ENCODE data around the gene GOLGA8T.
"Not testable (repeated sequence)": the region's sequence is repeated elsewhere in the genome, so short reads cannot be mapped to it uniquely, and the experiment has no call there.

The GOLGA8T gene

GRCh38 chr15:30134751-30135150, at the start of gene GOLGA8T:
Gene GOLGA8T (plus strand): TSS chr15:30135051. CDS start chr15:30135149, 98 bp downstream.
- not testable (repeated sequence) for DNase-seq (ENCODE audit: low spot score)

DNA sequence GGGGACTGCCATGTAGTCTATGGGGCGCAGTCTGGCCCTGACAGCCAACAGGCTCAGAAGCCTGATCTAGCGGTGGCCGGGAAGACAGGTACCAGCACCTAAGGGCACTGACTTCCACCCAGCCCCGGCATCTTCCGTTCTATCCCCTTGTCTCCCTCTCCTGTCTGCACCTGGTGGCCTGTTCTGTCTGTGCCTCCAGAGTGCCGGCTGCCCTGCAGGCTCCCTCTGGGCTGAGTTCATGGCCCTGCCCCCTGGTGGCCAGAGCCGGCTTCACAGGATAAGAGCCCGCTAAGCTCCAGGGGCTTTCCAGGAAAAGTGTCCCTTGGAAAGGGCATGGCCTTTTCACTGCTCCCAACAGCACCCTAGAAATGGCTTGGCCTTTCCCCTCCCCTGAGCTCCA, 37.0 kb upstream of the GOLGA8T start:
- DNase-seq (ENCODE audit: low spot score), result not testable (repeated sequence)

GRCh38 chr15:30102890-30103289, 32.0 kb upstream of the GOLGA8T start:
- not testable (repeated sequence) for DNase-seq (ENCODE audit: low spot score)

- not testable (repeated sequence) for DNase-seq (ENCODE audit: low spot score)
Observed at GRCh38 chr15:30103941-30104507, 30.8 kb upstream of the GOLGA8T start.

DNA sequence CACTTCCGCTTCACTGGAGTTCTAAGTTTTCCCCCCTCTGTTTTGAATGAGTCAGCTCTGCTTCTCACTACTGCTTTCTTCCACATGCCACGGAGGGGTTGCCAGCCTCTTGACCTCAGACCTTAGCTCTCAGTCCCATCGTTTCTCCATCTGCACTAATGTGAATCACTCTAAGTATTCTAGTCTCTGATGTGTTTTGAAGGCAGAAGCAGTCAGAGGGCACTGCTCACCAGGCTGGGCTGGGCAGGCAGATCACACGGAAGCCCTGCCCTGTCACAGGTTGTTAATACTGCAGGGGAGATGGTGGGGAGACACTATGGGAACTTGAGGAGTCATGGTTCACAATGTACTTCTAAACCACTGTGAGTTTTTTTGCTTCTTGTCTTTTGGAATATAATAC, 24.3 kb upstream of the GOLGA8T start:
- DNase-seq (ENCODE audit: low spot score), result not testable (repeated sequence)

DNA sequence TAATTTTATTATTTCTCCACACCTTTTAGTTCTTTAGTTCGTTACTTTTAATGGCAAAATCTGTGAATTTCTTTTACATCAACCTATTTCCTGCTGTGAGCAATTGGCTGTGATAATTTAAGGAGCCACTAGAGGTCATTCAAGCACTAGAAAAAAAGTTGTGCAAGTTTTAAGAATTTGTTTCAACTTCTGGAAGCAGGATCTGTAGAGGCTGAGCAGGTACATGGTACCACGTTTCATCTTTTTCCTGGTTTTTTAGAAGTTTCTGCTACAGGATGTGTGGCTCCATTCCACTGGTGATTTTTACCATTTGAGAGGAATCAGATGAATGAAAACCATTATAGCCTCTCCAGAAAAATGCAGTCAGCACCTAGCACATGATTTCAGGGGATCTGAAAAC, 4.8 kb upstream of the GOLGA8T start:
- DNase-seq (ENCODE audit: low spot score), result not testable (repeated sequence)

DNA sequence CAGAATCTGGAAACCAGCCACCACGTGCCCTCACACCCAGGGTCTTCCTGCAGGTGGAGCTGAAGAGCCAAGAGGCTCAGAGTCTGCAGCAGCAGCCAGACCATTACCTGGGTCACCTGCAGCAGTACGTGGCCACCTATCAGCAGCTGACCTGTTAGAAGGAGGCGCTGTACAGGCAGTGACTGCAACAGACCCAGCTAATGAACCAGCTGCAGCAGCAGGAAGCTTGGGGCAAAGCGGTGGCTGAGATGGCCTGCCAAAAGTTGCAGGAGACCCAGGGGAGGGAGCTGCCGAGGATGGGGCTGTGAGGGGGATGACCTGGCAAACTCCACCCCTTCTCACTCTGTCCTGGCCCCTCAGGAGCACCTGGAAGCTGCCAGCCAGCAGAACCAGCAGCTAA, 8.4 kb downstream of the GOLGA8T start:
- not testable (repeated sequence) for DNase-seq (ENCODE audit: low spot score)

GRCh38 chr15:30149891-30150290, 15.0 kb downstream of the GOLGA8T start:
- not testable (repeated sequence) for DNase-seq (ENCODE audit: low spot score)

DNA sequence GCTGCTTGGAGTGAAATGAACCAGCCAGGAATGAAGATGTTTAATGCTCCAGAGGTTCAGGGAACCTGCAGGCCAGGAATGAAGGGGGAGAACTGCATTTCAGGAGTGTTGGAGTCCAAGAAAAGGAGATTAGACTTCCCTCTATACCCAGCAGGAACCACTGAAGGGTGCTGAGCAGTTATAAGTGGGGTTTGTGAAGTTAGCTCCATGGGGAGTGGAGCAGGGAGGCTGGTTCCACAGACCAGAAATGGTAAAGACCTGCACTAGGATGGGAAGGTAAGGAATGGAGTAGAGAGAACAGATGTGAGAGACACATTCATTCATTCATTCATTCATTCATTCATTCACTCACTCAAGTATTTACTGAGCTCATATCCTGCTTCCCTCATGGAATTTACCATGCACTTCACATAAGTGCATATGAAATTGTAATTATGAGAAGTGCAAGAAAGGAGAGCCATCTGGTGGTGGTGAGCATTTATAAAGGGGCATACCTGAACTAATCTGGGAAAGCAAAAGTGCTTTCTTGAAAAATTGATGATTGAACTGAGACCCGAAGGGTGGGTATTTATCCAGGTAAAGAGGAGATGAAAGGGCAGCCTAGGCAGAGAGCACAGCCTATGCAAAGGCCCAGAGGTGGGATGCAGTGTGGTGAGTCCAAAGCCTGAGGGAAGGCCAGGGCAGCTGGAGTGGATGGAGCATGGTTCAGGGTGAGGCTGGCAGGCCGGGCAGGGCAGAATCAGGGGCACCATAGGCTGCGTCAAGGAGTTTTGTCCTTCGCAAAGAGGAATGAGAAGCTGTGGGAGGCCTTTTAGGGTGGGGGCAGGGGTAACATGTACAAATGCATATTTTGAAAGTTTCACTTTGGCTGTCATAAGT, 27.9 kb downstream of the GOLGA8T start:
- DNase-seq (ENCODE audit: low spot score), result not testable (repeated sequence)

DNA sequence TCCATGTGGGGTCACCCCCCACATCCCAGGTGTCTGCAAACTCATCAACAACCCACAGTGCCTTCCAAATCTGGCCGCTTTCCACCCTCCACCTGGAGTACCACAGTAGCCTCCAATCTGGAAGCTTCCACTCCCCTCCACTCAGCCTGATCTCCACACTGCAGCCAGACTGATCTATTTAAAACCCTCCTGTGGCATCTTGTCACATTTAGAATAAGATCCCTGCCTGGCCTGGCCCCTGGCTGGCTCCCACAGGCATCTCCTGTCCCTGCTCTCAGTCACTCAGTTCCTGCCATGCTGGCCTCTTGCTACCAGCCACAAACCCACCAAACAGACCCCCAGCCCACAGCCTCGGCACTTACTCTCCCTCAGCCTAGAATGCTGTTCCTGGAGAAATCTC, 28.9 kb downstream of the GOLGA8T start:
- not testable (repeated sequence) for DNase-seq (ENCODE audit: low spot score)

- DNase-seq (ENCODE audit: low spot score), result not testable (repeated sequence)
Observed at GRCh38 chr15:30164257-30164656, 29.4 kb downstream of the GOLGA8T start.

- not testable (repeated sequence) for DNase-seq (ENCODE audit: low spot score)
Observed at GRCh38 chr15:30167403-30167802, 32.6 kb downstream of the GOLGA8T start.

DNA sequence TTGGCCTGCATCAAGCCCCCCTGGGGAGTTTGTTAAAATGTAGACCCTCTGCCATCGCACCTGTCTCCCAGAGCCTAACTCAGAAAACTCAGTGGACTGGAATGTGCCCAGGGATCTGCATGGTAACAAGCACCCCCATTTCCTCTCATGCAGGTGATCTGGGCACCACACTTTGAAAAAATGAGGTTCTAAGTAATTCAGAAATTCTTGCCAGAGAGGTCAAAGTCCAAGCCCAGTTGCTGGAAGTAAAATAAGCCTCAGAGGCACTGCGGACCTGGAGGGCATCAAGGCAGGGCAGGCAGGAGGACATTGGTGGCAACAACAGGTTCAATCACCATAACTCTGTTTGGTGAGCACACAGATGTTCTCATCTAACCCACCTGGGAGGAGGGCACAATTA, 33.0 kb downstream of the GOLGA8T start:
- DNase-seq (ENCODE audit: low spot score), result not testable (repeated sequence)

- not testable (repeated sequence) for DNase-seq (ENCODE audit: low spot score)
Observed at GRCh38 chr15:30171452-30171851, 36.6 kb downstream of the GOLGA8T start.

GRCh38 chr15:30173041-30173608, 38.3 kb downstream of the GOLGA8T start:
- DNase-seq (ENCODE audit: low spot score), result not testable (repeated sequence)

DNA sequence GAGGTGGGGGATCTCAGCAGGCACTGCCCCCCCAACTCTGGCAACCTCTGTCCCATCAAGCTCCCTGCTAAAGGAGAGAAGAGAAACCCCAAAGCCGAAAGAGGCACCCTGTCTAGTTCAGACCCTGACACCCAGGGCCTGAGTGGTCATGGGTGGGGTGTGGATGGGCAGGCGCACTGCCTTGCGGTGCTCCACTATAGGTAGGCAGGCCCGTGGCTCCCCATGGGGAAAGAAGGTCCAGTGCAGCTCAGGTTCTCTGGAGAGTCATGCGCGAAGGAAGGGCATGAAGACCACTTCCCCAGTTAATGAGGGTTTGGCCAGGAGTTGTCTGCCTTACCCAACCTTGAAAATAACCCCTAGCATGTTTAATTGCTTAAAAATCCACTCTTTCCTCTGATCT, 40.4 kb downstream of the GOLGA8T start:
- DNase-seq (ENCODE audit: low spot score), result not testable (repeated sequence)

- not testable (repeated sequence) for DNase-seq (ENCODE audit: low spot score)
Observed at GRCh38 chr15:30176613-30177012, 41.8 kb downstream of the GOLGA8T start.

- DNase-seq (ENCODE audit: low spot score), result not testable (repeated sequence)
Observed at GRCh38 chr15:30179814-30180213, 45.0 kb downstream of the GOLGA8T start.

DNA sequence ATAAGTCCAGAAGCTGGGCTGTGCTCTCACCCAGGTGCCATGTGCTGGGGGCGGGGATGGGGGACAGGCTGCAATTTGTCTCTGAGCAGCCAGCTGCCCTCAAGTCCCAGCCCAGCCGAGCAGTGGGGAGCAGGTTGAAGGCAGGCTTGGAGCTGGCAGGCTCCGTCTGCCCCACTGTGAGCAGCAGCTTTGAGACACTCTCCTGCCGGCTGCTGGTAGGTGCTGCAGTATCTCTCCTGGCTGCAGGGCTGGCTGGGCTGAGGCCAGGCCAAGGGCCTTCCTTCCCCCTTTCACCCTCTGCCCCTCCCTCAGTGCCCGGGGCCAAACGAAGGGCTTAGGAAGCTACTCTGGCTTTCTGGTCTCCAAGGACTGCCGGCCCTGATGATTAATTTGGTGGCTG, 50.6 kb downstream of the GOLGA8T start:
- DNase-seq (ENCODE audit: low spot score), result not testable (repeated sequence)

DNA sequence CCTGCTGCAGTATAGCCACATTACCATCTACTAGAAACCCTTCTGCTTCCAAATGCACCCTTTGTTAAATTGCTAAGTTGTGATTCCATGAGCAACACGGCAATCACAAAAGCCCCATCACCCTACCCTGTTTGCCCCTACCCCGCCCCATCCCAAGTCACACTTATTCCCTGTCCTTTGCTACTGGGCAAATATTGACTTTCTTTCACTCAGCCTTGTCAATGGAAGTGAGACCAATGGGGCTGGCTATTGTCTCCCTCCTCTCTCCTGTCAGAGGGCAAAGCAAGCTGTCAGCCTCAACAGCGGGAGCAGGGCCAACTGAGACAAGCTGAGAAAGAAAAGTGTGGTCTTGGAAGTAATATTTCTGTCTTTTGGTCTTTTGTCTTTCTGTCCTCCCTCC, 52.6 kb downstream of the GOLGA8T start:
- not testable (repeated sequence) for DNase-seq (ENCODE audit: low spot score)

DNA sequence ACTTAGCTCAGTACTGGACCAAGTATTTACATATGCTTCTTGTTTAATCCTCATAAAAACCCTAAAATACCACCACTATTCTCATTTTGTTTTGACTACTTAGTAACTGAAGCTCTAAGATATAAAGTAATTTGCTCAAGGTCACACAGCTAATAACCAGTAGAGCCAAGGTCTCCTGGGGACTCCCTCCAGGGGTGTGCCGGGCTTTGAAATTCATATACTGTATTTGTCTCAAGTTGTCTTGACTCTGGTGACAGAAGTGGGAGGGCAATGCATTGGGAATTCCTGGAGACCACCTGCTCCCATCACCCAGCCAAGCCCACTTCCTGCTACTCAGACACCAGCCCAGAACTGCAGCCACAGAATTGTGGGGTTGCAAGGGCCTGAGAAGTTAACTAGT, 54.9 kb downstream of the GOLGA8T start:
- DNase-seq (ENCODE audit: low spot score), result not testable (repeated sequence)

GRCh38 chr15:30191143-30191542, 56.3 kb downstream of the GOLGA8T start:
- not testable (repeated sequence) for DNase-seq (ENCODE audit: low spot score)

- DNase-seq (ENCODE audit: low spot score), result not testable (repeated sequence)
Observed at GRCh38 chr15:30191639-30192038, 56.8 kb downstream of the GOLGA8T start.

All from globus pallidus (tissue), 1 donor.